Islet of Langerhans (tissue), 1 donor: ENCODE data around the gene RPS3.
"Not testable (repeated sequence)": the region's sequence is repeated elsewhere in the genome, so short reads cannot be mapped to it uniquely, and the experiment has no call there.

Experiments
- FAIRE-seq: peaks from one replicate; lab custom pipeline; 2011; peaks lifted over from hg19 to GRCh38; lab: Jason Lieb, UNC

RPS3 gene

DNA sequence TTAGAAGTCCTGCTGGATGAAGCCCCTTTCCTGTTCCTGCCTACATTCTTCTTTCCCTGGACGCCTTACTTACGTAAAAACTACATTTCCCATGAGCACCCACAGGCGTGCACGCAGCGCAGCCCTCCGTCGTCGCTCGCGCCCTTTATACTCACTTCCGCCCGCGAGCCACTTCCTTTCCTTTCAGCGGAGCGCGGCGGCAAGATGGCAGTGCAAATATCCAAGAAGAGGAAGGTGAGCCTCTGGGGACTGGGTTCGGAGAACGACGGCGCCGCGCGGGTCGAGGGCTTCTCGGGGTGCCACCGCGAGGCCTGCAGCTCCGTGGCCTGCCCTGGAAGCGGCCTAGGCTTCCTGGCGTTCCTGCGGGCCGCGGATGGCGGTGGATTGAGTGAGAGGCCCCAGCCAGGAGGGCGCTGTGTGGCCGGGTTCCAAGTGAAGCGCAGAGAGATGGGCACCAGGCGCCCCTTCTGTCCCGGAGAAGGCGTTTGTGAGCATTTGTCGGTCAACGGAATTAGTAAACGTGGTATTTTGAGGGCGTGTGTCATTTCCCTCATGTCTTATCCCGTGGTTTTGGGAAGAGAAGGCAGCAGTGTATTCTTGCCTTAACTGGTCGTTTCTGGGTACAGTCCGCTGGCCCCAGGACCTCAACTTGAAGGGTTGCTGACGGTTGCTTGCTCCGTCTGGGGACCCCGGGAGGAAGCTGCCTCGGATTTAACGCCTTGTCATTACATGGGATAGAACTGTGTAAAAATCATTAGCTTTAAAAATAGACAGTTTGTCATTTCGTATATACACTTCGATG is at the start of gene RPS3:
RPS3 (plus strand) TSS at position 175 of the 802 bp plus-strand sequence; CDS start at position 205, 30 bp downstream.
- FAIRE-seq = no peak

DNA sequence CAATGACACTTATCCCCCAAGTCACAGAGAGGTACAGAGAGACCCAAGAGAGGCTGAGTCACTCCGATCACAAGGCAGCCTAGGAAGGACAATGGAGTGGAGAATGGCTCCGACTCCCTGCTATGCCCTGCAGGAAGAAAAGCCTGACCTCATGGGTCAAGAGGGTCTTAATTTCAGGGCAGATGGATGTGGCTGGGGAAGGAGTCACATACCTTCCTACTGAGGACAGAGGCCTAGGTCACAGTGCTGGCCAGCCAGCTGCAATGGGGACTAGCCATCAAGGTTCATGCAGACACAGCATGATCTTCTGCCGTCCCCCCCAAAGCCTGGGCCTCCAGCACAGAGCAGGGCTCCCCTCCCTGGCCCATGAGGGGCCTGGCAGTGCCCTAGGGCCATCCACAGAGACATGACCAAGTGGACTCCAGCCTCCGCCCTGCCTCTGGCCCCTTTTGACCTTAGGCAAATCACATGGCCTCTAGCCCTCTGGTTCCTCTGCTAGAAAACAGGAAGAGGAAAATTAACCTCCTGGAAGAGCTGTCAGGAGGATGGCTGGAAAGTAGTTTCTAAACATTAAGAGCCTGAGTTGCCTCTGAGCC is 49.7 kb upstream of the RPS3 start:
- no peak for FAIRE-seq

DNA sequence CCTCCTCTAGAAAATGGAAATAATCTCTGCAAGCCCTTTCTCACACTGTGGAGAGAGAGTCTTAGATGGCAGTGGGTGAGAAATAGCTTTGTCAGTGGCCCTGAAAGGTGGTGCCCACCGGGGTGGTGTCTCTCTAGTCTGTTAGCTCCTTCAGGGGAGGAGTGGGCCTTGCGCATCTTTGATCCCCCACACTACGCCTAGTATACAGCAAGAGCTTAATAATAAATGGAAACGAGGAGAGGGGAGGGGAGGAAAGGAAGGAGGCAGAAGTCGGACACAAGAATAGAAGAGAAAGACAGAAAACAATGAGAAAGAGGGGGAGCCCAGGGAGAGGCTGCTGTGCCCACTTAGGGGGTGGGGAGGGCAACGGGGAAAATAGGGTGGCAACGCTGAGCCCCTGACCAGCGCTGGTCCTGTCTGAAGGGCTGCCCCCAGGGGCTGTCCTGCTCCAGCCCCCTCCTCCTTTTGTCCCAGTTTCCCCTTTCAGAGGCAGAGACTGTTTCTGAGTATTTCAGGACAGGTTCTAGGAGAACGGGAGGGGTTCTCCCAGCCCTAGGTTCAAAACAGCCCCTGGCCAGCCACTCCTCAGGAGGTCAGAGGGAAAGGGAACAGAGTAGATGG is 49.1 kb upstream of the RPS3 start:
- no peak for FAIRE-seq

DNA sequence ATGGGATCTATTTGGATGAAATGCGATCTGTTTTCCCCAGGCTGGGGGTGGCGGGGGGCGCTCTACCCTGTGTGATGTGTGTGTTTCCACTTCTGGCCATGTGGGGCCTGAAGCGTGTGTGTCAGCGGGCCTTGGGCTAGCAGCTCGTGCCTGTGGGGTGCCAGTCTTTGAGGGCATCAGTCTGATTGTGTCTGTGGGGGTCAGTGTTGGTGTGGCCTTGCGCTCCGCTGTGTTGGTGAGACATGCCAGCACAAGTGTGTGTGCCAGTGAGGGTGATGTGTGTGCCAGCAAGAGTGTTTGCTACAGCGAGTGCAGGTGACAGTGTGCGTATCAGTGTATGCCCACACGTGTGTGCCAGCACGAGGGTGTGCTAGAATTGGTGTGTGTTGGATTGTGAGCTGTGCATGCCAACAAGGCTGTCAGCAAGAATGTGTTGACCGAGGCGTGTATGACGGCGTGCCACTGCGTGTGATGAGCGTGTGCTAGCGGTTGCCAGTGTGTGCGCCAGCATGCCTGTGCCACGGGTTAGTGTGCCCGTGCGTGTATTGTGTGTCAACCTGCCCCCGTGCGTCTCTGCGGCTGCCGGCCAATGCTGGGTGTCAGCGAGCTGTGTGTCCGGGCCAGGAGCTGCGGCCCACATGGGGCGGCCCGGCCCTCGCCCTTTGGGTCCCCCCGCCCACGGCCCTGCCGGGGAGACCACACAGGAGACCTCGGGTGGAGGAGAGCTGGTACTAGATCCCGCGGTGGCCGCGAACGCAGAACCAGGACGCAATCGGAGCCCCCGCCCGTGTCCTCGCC is 48.4 kb upstream of the RPS3 start:
- FAIRE-seq = no peak

DNA sequence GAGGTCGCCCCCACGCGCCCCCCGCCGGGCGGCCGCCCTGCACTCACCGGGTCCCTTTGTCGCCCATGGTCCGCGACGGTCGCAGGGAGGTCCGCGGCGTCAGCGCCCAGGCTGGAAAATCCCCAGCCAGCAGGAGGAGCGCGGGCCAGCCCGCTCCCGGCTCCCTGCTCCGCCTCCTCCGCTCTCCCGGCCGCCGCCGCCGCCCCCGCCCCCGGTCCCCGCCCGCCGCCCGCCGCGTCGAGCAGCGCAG is 47.9 kb upstream of the RPS3 start, which contains the start of gene ARRB1:
ARRB1 (minus strand) TSS at position 121 of the 250 bp plus-strand sequence; CDS start at position 67, 54 bp downstream.
- no peak for FAIRE-seq

- no peak for FAIRE-seq
Measured at GRCh38 chr11:75351791-75352587, 47.3 kb upstream of the RPS3 start.

GRCh38 chr11:75352588-75353206 is 46.6 kb upstream of the RPS3 start:
- no peak for FAIRE-seq

DNA sequence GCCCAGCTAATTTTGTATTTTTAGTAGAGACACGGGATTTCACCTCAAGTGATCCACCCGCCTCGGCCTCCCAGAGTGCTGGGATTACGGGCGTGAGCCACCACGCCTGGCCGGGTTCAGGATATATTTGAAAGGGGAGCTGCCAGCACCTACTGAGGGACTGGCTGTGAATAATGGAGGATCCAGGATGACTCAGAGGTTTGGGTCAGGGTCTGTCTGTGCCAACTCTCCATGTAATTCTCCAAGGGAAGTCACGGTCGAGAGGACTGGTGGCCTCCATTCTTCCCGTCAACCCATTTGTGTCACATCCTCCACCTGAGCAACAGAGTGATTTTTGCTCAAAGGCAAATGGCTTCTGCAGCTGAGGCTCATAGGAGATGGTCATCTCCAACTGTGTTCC is 44.3 kb upstream of the RPS3 start:
- FAIRE-seq = no peak

DNA sequence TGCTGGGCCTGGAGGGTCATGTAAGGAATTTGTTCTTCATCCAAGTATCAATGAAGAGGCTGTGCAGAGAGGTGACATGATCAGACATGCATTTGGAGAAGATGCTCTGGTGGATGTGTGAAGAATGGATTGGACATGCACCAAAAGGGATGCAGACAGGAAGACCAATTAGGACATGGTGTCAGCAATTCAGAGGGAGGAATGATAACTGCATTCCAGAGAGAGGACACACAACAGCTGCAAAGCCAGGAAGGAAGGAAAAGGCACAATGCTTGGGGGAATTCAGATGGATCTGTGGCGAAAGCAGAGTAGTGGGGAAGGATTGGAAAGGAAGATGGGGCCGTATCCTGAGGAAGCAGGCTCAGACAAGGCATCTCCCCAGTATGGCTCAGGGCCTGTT is 42.7 kb upstream of the RPS3 start:
- FAIRE-seq = no peak

- not testable (repeated sequence) for FAIRE-seq
Measured at GRCh38 chr11:75362285-75362684, 37.0 kb upstream of the RPS3 start.

DNA sequence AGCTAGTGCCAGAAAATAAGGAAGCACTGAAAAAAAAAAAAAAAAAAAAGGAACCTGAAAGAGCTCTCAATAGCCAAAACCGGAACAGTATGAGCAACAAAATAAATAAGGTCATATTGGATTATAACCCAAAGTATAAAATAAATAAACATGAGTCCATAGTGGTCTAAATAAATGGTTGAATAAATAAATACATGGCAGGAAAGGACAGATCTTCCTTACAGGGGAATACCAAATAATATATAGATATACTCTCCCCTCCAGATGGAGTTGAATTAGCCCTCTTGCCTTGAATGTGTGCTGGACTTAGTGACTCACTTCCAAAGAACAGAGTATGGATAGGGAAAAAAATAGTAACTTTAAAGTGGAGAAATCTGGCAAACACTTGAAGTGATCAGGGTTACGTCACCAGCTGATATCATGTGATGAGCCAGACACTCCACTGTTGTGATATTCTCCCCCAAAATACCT is 33.6 kb upstream of the RPS3 start:
- no peak for FAIRE-seq

- not testable (repeated sequence) for FAIRE-seq
Measured at GRCh38 chr11:75366826-75367225, 32.5 kb upstream of the RPS3 start.

DNA sequence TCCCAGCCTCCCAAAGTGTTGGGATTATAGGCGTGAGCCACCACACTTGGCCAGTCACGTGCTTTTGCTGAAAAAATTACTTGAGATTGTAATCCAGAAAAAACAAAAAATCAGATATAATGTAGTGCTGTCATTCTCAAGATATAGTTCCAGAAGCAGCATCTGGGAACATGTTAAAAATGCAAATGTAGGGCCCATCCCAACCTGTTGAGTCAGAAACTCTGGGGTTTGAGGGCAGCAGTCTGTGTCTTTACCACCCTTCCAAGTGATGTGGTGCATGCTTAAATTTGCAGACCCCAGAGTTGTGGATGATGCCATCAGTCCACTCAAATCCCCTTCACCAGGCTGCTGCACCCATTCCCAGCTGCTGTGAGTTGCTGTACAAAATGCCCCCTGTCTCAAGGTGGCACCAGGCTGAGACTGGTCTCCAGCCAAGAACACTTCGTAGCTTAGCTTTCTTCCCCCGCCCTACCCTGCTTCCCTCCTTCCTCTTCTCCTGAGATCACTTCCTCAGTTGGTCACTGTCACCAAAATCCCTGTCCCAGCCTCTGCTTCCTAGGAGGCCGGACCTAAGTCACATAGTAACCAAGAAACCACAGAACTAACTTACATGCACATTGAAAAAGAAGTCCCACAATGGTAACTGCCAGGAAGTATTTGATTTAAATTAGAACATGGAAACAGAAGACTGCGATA is 29.6 kb upstream of the RPS3 start:
- FAIRE-seq = no peak

DNA sequence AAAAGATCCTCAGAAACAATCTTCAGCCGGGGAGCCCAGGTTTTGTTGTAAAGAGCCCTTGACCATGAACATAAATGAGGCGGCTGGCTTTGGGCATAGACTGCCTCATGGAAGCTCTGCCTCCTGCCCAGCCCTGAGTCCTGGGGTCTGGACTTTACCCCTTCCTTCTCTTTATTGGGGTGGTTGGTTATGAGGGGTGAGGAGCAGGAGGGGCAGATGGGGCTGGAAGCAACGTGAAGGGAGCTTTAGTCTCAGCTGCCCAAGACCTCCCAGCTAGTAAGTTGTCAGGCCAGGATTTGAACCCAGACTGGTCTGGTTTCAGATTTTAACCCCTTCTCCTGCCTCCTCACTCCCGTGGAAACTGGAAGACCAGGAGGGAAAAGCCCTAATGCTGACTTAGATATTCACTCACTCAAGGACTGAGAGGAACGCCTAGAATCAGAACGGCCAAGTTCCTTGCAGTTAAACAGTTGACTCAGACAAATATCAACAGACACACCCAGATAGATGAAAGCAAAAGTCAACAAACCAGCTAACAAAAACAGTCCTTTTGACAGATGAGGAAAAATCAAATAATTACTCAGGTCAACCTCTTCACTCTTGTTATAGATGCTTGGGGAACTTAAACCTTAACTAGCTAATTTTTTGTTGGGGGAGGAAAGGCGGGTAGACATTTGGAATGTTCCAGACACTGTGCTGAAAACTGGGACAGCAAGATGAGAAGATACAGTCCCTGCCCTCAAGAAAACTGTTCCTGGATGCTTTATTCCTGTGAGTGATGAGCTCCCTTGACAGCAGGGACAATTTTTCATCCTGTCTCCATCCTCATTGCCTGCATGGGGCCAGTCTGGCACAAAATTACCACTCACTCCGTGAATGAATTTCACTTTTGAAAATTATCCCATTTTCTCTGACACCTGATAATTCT is 27.1 kb upstream of the RPS3 start:
- FAIRE-seq = no peak

DNA sequence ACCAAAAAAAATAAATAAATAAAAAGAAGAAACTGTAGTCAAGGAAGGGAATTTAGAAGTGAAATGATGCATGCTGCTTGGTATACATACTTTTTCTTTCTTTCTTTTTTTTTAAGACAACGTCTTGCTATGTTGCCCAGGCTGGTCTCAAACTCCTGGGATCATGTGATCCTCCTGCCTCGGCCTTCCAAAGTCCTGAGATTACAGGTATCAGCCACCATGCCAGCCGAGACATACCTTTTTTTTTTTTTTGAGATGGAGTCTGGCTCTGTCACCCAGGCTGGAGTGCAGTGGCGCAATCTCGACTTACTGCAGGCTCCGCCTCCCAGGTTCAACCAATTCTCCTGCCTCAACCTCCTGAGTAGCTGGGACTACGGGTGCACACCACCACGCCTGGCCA is 26.1 kb upstream of the RPS3 start:
- no peak for FAIRE-seq

GRCh38 chr11:75374646-75375045 is 24.7 kb upstream of the RPS3 start:
- no peak for FAIRE-seq

DNA sequence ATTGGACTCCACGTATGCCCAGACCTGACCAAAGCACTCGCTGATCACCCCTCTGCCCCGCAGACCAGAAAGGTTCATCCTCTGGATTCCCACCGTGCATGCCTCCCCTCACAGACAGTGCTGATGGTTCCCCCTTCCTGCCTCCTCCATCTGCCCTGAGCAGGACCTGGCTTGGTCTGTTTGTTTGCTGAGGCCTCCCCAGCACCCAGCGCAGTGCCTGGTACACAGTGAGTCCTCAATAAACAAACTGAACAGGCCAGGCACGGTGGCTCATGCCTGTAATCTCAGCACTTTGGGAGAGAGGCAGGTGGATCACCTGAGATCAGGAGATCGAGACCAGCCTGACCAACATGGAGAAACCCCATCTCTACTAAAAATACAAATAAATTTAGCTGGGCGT is 23.7 kb upstream of the RPS3 start:
- FAIRE-seq = no peak

DNA sequence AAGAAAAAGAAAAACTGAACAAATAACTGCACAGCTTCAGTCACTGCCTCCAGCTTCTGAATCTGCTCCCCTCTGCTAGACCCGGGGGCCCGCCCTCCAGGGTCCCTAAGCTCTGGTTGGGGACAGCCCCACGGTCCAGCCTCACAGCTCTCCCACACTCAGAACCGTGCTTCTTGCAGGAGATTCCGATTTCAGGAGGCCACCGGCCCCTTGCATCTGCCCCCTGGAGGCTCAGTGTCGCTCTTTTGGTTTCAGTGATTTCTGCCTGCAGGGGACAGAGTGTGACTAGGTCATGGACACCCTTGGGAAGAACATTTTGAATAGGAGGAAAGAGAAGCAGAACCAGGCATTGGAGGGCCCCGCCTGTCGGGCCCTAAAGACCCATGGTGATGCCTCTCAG is 23.1 kb upstream of the RPS3 start:
- FAIRE-seq = no peak

DNA sequence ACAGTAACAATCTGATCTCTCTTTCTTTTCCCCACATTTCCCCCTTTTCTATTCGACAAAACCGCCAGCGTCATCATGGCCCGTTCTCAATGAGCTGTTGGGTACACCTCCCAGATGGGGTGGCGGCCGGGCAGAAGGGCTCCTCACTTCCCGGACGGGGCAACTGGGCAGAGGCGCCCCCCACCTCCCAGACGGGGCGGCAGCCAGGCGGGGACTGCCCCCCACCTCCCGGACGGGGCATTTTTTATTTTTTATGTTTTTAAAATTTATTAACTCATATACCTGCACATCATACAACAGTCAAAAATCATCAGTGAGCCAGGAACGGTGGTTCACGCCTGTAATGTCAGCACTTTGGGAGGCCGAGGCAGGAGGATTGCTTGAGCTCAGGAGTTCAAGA is 20.5 kb upstream of the RPS3 start:
- FAIRE-seq = not testable (repeated sequence)

GRCh38 chr11:75380245-75380644 is 19.1 kb upstream of the RPS3 start:
- FAIRE-seq = no peak
